Gastroesophageal sphincter (tissue), 3 donors: ENCODE results near the gene KCNE1.

Experiments
- CTCF ChIP-seq, 4 experiments: fragments of 200-600 bp in 2 of 4; fragments of 450-650 bp in 2 of 4; sonication (generic) in 1 of 4; IDR thresholded peaks; one replicate each; pipeline ENCODE4 v1.5.1; 2017 to 2019; ENCODE audit warnings: antibody characterized with exemption in 4 of 4, mild to moderate bottlenecking in 2 of 4, moderate library complexity in 2 of 4
- EP300 ChIP-seq: sonication (generic); formaldehyde crosslinking; IDR thresholded peaks from one replicate; pipeline ENCODE4 v1.6.1; 2017; ENCODE audit warnings: antibody characterized with exemption, mild to moderate bottlenecking
- POLR2A ChIP-seq, 2 donors: fragments of 450-650 bp; IDR thresholded peaks; one replicate each; pipeline ENCODE4 v1.6.1; 2017; ENCODE audit warnings: antibody characterized with exemption in 2 of 2, mild to moderate bottlenecking in 2 of 2, moderate library complexity in 1 of 2
- POLR2AphosphoS5 ChIP-seq: sonication (generic); formaldehyde crosslinking; IDR thresholded peaks from one replicate; pipeline ENCODE4 v1.6.1; 2017; ENCODE audit warnings: antibody characterized with exemption

GRCh38 chr21:34523019-34523555 is 11.1 kb upstream of the KCNE1 start:
- TF ChIP-seq POLR2A (IDR thresholded peaks at IDR 0.05), result no peak
- TF ChIP-seq CTCF (IDR thresholded peaks at IDR 0.05), result no peak
- TF ChIP-seq POLR2AphosphoS5, result no peak
- no peak for TF ChIP-seq EP300
